Activated CD8-positive, alpha-beta memory T cell treated with anti-CD3 and anti-CD28 coated beads, Interleukin-2, amount 50 U/mL, for 1 hour (primary cell): Measurements from ENCODE around the gene SIX2.
"Not testable (repeated sequence)": the region's sequence is repeated elsewhere in the genome, so short reads cannot be mapped to it uniquely, and the experiment has no call there.

Experiments
- DNase-seq: peaks from one replicate; pipeline ENCODE4 v3.0.0-alpha.2; 2020; ENCODE audit errors: extremely low read depth

SIX2 gene

DNA sequence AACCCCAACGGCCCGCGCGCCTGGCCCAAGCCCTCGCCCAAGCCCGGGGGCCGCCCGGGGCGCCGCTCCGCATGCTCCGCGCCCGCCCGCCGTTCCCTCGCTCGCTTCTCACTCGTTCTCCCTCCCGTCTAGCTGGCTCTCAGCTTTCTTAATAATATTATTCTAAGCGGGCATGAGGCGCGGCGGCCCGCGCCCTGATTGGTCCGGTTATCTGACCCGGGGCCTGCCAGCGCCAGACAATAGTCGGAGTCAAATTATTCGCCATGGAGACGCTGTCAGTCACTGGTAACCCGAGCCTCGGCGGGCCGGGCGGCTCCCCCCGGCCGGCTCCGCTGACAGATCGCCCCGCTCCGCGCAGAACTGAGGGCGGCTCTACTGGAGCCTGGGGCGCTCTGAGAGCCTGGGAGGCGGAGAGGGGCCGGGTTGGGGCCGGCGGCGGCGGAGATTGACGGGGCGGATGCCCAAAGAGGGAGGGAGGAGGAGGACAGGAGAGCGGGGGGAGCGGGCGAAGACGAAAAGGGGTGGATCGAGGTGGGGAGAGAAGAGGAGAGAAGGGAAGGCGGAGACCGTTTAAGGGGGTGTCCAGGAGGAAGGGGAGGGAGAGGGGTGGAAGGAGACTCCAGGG, at the start of gene SIX2:
Gene SIX2, minus strand, starts transcription at position 150 of the 625 bp plus-strand sequence. CDS start 342 bp downstream, outside the sequence.
- no peak for DNase-seq

DNA sequence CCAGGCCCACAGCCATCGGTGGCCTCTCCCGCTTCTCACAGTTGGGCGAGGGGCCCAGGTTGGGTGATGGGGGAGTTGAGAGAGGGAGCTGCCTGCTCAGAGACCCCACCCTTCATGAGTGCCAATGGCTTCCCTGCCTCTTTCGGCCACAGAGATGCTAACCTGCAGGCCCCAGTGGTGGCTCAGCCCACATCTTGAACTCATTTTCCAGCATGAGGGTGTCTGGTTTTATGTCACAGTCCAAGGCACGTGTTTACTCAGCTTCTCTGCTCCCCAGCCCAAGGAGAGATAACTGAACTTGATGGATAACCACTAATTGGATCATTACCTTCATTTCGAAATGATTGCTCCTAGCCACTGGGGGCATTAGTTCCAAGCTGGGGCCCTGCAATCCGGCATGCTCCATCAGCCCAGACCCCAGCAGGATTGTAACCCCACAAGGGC, 45.9 kb upstream of the SIX2 start:
- no peak for DNase-seq

DNA sequence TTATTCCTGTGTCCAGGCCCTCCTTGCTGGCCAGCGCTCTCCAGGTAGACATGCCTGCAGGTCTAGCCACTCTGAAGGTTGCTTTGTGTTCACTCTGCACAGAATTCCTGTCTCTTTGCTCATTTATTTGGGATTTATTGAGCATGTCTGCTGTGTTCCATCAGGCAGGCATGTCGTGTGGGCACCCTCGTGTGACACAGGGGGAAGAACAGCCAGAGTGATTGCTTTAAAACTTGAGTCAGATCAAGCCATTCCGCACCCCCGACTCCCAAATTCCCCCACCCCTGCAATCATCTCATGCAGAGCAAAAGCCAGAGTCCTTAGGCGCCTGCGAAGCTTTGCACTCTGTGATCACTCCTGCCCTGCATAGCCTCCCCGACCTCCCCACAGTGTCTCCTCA, 44.7 kb upstream of the SIX2 start:
- DNase-seq = no peak

DNA sequence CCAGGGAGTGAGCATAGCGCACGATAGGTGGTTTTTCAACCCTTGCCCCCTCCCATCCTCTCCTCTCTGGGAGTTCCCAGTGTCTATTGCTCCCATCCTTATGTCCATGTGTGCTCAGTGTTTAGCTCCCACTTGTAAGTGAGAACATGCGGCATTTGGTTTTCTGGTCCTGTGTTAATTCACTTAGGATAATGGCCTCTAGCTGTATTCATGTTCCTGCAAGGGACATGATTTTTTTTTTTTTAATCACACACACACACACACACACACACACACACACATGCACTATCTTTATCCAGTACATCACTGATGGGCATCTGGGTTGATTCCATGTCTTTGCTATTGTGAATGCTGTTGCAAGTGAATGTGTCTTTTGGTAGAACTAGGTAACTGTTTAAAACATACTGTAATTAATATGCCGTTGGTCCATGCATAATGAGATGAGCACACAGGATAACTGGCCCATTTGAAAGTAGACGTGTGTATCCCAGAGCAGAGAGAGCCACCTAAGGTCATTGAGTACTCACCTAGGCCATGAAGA, 43.2 kb upstream of the SIX2 start:
- no peak for DNase-seq

DNA sequence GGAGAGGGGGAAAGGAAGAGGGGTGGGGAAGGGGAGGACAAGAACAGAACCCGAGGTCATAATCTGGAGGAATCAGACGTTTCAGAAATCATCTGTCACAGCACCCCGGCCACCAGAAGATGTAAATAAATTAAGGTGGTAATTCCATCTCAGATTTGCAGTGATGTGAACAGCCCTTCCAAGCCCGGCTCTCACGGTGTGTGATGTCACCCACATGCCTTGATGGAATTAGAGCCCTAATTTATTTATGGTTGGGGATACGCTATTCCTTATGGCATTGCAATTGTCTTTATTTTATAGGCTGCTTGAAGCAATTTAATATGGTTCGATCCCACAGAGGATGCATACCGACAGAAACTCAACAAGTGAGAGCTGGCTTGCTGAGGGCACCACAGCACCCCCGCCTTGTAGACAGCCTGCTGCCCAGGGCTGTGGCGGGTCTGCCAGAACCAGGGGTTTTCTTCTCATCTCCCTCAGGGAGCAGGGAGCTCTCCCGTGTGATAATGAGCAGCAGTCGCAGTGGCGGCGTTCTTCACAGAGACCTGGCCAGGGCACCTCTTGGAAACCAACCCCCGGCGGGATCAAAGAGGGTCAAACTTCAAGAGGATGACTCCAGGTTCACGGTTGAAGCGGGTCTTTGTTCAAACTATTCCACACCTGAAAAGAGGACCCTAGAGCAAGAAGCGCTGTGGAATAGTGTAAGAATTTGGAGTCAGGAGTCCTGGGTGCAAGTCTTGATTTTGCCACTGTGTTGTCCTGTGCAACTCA, 40.5 kb upstream of the SIX2 start:
- DNase-seq = no peak

DNA sequence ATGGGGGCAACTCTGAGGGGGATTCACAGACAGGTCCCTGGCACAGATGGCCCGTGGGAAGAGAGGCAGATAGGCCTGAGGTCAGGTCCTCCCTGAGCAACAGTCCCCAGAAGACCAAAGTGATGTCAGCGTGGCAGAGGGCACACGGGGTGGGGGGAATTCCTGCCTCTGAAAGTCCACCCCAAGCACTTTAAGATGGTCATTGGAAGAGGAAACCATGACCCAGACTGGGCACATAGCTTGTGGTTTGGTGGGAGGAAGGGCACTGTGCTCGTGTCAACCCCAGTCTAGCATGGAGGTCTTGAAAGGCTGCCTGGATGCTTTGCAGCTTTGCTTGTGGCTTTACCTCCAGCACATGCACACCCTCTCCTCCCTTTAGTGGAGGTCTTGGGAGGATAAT, 38.0 kb upstream of the SIX2 start:
- DNase-seq = no peak

DNA sequence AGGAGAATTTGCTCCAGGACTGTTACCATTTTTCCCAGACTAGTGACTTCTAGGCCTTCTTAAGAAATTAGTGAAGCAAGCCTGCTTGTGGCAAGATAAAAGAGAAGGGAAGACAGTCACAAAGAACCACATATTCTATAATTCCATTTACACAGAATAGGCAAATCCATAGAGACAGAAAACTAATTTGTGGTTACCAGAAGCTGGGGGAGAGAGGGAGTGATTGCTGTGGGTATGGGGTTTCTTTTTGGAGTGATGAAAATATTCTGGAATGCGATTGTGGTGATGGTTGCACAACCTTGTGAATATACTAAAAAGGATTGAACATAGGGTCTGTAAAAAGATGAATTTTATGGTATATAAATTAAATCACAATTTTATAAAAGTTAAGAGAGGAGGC, 37.5 kb upstream of the SIX2 start:
- no peak for DNase-seq

DNA sequence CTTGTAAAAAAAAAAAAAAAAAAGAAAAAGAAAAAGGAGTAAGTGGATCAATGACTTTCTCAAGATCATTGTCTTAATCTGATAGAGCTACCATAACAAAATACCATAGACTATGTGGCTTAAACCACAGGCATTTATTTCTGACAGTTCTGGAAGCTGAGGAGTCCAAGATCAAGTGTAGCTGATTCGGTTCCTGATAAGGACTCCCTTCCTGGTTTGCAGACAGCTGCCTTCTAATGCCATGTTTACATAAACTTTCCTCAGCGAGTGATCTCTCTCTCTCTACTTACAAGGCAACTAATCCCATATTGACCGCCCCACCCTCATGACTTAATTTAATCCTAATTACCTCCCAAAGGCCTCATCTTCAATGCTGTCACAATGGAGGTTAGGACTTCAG, 36.5 kb upstream of the SIX2 start:
- DNase-seq = no peak

DNA sequence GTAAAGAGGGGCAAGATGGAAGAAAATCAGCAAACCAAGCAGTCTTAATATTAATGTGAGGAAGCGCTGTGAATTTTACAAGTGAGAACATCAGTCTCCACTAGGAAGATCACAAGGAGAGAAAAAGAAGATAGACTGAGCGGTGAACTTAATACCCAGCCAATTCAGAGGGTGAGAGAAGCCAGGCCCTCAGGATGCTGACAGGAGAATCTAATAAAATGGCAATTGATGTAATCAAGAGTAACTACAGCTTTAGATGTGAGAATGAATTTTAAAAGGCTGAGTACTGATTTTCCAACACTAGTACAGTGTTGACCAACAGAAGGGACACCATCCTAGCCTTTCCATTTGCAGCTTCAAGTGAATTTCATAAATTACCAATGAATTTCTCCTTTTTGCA, 35.7 kb upstream of the SIX2 start:
- DNase-seq = no peak

DNA sequence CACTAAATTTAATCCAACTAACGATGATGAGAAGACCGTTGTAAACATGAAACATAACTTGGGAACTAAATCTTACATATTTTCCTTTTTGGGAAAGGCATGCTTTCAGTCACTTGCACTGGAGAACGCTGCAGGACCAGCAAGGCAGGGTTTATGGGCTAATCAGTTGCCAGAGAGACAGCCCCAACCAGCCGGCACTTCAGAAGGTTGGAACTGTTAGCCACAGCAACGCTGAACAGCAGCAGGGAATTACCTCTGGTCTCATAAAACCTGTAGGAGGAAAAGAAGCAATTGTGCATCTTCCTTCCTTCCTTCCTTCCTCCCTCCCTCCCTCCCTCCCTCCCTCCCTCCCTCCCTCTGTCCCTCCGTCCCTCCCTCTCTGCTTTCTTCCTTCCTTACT, 33.9 kb upstream of the SIX2 start:
- no peak for DNase-seq

DNA sequence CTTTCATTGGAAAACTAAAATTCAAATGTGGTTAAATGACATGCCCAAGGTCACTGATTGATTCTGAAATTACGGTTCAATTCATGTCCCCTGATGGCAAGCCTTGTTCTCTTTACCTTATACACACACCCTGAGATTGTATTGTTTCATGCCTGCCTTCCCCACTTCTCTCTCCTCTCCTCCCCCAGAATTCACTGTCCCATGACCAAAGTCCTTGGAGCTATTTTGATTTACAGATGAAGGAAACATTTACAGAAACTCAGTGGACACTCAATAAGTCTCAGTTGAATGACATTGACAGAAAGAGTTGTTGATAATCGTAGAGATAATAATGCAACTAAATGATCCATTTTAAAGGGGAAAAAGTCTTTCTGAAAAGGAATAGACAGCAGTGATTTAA, 33.1 kb upstream of the SIX2 start:
- no peak for DNase-seq

DNA sequence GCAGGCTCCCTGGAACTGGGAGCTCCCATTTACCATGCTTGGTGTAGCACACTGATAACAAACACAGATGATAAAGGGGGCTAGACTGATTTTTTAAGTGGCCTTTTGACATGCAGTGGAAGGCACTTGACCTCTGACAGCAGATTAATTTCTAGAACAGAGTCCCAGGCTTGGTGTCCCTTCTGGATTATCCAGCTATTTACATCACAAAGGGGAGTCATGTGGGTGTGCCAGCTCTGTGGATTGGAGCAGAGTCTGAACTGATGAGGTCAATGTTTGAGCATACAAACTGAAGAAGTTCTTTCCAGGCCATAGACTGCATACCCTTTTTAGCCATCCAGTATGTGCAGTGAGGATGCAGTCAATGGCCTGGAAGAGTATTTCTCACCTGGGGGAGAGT, 31.5 kb upstream of the SIX2 start:
- no peak for DNase-seq

DNA sequence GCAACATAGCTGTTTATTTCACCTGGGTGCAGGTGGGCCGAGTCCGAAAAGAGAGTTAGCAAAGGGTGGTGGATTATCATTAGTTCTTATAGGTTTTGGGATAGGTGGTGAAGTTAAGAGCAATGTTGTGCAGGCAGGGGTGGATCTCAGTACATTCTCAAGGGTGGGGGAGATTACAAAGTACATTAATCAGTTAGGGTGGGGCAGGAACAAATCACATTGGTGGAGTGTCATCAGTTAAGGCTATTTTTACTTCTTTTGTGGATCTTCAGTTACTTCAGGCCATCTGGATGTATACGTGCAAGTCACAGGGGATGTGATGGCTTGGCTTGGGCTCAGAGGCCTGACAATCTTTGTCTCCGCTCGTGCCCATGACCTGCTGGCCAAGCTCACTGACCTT, 30.6 kb upstream of the SIX2 start:
- DNase-seq = not testable (repeated sequence)

DNA sequence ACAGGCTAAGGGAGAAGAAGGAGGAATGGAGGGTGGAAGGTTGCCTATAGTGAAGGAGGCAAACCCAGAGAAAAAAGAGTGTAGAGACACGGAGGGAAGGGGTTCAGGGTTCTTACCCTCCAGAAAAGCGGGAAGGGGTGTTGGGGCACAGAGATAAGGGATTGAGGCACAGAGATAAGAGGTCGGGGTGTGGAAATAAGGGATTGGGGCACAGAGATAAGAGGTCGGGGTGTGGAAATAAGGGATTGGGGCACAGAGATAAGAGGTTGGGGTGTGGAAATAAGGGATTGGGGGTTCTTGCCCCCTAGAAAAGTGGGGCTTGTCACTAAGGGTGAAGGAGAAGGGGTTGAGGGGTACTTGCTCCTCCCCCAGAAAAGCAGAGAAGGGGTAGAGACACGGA, 29.6 kb upstream of the SIX2 start:
- not testable (repeated sequence) for DNase-seq

DNA sequence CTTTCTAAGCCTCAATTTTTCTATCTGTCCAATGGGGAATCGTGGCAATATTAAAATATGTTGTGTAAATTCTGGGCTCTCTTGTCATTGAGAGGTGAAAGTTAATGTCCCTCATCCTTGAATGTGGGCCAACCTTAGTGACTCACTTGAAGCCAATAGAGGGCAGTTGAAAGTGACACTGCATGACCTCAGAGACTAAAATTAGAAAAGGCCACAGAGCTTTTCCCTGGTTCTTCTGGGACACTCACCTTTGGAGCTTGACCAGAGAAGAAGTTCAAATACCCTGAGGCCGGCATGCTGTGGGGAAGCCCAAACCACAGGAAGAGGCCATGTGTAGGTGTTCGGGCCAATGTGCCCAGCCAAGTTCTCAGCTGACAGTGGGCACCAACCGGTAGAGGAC, 24.1 kb upstream of the SIX2 start:
- no peak for DNase-seq

DNA sequence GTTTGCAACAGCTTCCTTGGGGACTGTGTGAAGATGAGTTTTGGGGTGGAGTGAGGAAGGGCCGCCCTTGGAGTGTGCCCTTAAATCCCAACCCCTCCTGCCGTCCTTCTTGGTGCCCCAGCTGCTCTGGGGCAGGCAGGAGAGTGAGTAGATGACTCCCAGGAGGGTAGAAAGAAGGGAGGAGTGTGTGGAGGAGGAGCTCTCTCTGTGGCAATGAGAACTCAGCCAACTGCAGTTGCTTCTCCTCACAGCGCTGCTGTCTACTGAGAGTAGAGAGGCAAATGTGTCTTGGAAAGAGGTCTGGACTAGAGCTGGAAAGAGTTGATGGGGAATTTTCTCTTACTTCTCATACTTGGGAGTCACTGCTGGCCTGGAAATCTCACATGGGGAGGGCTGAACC, 21.8 kb upstream of the SIX2 start:
- no peak for DNase-seq

DNA sequence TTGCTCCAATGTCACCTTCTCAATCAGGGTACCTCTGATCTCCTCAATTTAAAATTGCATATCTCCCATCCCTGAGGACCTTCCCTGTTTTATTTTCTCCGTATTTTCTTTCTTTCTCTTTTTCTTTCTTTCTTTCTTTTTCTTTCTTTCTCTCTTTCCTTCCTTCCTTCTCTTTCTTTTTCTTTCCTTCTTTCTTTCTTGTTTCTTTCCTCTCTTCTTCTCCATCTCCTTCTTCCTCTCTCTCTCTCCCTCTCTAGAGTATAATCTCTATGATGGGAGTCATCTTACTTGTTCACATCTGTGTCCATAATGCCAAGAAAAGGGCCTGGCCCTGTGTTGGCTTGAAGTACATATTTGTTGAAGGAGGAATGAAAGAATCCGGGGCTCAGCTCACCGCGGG, 21.3 kb upstream of the SIX2 start:
- no peak for DNase-seq

DNA sequence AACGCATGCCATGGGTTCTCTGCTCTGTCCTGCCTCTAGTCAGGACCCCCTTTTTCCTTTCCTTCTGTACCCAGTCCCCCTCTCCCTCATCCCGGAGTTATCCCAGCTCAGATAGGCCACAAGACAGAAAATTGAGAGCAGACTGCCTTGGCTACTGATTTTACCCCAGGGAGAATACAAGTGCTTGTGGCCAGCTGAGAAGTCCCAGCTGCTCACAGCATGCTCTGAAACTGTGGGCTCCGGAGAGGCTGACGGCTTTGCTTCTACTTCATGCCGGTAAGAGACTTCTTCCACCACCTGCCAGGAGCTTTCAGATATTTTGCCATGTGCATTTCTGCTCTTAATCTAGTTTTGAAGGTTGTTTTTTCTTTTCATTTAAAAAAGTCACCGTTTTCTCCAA, 20.0 kb upstream of the SIX2 start:
- DNase-seq = no peak

DNA sequence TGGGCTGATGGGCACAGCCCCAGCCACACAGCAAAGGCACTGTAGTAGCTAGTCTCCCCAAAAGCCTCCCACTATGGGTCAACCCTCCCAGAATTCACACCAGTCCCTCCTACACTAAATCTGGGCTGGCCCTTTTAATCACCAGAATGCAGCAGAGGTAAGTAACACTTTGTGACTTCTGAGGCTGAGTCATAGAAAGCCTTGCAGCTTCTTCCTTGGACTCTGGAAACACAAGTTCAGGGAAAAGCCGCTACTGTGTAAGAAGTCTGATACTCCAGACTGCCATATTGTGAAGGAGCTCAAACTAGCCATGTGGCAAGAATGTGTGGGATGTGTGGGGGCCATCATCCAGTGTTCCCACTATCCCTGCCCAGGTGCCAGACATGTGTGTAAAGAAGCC, 19.0 kb upstream of the SIX2 start:
- no peak for DNase-seq

DNA sequence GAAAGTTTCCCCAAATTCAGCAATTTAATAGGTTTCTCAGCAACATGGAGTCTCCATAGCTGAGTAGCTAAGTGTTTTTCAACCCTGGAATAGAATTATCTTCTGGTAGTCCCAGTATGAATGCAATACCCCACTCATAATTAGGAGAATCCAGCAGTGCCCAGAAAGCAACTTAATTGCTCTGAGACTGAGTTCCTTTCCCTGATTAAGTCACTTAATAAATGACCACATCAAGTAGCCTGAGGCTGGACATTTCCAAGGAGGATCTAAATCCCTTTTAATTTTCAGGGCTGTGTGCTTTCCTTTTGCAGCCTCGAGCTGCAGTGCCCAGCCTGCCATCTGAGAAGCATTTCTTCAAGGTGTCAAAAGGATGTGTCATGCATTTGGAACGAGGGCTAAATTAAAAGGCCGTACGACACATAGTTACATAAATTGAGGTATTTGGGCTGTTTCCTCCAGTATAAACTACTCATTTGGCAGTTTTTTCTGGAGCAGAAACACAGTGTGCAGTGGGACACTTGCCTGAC, 17.7 kb upstream of the SIX2 start:
- no peak for DNase-seq

DNA sequence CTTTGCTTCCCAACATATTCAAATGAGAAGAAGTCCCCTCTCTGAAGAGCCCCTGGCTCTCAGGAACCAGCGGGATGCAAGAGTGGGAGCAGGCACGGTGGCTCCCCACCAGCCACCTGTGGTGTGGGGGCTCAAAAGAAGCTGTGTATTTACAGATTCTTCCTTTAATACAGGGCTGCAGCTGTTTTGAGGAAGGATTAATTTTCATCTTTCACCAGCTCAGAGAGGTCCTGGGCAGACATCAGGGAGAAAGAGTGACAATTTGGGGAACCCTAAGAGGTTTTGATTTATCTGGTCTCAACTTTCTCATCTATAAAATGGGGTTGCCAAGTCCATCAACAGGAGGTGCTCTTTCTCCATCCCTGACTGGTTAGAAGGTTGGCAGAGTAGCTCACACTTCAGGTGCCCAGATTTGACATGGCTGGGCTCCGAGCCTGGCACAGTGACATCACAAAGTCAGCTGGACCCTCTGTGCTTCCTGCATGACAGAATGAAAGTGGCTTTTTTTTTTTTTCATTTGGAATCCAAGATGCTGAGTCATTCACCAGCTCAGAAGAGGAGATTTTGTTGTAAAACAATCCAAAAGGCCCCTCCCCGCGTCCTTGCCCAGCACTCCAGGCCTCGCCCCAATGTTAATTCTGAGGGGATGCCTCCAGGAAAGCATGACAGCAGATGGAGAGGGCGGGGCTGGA, 15.5 kb upstream of the SIX2 start:
- DNase-seq = no peak

DNA sequence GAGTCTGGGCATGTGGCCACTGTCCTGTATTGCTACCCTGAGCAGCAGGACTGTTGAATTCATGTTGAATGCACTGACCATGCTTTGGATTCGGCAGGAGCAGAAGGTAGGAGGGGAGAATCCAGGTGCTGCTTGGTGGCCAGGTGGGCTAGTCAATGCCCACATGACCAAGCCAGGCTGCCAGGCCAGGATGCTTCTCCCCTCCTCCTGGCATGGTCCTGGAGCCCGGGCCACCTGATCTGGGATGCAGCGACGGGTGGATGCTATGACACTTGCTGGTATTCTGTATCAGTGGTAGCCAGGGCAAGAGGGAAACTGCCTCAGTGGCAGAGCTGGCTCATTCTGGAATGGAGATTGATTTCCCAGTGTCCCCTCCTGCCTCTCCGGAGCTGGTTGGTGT, 14.8 kb upstream of the SIX2 start:
- no peak for DNase-seq

DNA sequence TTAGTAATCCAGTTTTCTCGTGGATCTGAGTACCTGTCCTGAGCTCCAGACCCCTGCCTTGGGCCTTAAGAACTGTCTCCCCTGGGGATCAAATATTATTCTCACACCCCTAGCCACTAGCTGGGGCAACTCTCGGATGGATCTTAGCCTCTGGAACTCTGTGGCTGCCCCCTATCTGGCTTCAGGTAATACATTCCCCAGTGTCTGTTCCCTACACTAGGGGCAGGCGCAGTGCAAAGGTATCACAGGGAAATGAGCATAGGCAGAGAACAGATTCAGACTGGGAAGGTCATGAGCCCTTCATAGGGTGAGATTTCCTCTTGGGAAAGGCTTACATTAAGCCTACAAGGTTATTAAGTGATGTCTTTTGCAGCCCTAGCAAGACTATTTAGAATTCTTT, 11.2 kb upstream of the SIX2 start:
- no peak for DNase-seq
